LHCN-M2 (cell line): ENCODE data around the gene ADPRS. TPM values are rescaled to one million over a fixed set of nuclear protein-coding genes. Genes with fewer than 3 reads are reported as not detected.

Source experiments
- DNase-seq: peaks from one replicate; pipeline ENCODE4 v3.0.0-alpha.2; 2012; ENCODE audit warnings: low read depth
- total RNA-seq: library from RNA; depleted of rRNA; stranded (reverse); fragments of >200 nt; gene quantifications from 2 replicates; pipeline ENCODE4 v1.2.3, GENCODE V29; 2014

Gene ADPRS
- total RNA-seq, 1 experiment from 2014 or later = 41.2 TPM

DNA sequence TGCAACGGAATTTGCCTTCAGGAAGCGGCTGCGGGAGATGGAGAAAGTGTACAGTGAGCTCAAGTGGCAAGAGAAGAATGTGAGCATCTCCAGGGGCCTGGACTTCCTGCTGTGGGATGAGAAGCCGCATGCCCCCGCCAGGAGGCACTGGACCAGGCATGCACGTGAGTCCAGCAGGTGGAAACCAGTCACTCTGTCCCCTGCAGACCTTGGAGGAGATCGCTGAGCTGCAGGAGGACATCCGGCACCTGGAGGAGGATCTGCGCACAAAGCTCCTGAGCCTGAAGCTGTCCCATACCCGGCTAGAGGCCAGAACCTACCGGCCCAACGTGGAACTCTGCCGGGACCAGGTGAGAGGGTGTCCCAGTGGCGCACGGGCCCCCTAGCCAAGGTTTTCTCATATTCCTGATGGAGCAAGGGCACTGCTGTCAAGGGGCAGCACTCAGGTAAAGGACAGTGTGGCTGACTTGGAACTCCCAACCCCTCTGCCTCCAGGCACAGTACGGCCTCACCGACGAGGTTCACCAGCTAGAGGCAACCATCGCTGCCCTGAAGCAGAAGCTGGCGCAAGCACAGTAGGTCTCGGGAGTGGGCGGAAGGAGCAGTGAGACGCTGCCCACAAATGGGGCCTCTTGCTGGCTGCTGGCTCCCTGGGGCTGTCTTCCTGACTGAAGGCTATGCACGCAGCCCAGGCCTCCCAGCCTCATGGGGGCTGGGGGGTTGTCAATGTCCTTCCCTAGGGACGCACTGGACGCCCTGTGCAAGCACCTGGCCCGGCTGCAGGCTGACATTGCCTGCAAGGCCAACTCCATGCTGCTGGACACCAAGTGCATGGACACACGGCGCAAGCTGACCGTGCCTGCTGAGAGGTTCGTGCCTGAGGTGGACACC is 1.2 kb upstream of the ADPRS start:
- DNase-seq = no peak

GRCh38 chr1:36088265-36088576 is 471 bp upstream of the ADPRS start:
- no peak for DNase-seq

- DNase-seq = peak; percentile 42
Measured at GRCh38 chr1:36089393-36090121, 865 bp downstream of the ADPRS start.

- DNase-seq = no peak
Measured at GRCh38 chr1:36091141-36091540, 2.4 kb downstream of the ADPRS start.

GRCh38 chr1:36091698-36092097 is 3.0 kb downstream of the ADPRS start:
- DNase-seq = no peak

GRCh38 chr1:36092166-36092797 is 3.6 kb downstream of the ADPRS start:
- no peak for DNase-seq

DNA sequence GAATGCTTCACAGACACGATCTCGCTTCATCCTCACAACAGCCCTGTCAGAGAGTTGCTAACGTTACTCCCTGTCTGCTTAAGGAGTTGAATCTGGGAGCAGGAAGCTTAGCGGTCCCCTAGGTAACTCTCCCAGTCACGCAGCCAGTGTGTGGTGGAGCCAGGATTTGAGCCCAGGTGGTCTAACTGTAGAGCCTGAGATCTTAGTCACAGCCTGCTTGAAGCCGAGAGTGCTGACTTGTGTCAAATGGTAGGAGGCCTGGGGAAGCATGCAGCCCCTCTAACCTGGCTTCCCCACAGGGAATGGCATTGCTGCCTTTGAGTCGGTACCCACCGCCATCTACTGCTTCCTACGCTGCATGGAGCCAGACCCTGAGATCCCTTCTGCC is 4.1 kb downstream of the ADPRS start:
- DNase-seq = no peak

DNA sequence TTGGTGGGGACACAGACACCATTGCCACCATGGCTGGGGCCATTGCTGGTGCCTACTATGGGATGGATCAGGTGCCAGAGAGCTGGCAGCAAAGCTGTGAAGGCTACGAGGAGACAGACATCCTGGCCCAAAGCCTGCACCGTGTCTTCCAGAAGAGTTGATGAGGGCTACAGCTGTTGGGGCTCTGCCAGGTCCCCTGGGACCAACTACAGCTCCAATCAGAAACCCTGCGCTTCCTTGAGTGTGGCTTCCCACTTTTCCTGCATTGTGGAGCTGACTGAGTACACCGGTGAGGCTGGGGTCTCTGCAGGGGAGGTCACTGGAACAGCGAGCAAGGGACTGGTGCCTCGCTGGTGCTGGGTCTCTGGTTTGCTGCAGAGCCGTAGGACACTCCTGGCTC is 4.5 kb downstream of the ADPRS start:
- DNase-seq = no peak

GRCh38 chr1:36093929-36094328 is 5.2 kb downstream of the ADPRS start:
- DNase-seq = no peak

DNA sequence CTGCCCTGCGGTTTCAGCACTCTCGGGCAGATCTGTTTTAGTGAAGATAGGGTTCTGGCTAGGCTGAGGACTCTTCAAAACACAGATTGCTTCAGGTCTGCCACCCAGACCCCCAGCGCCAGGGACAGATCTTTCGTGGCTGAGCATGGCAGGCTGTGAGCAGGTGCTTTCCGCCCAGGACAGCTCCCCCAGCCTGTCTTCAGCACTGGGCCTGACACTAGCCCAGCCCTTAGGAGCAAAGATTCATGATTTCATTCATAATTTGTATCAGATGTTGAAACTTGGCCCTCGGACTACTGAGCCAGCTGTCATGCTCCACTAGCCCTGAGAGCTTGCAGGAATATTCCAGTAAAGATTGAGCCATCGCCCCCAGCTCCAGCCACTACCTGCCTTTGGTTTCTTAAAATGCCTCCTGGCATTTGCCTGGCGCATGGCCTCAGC is 5.9 kb downstream of the ADPRS start:
- DNase-seq = no peak

DNA sequence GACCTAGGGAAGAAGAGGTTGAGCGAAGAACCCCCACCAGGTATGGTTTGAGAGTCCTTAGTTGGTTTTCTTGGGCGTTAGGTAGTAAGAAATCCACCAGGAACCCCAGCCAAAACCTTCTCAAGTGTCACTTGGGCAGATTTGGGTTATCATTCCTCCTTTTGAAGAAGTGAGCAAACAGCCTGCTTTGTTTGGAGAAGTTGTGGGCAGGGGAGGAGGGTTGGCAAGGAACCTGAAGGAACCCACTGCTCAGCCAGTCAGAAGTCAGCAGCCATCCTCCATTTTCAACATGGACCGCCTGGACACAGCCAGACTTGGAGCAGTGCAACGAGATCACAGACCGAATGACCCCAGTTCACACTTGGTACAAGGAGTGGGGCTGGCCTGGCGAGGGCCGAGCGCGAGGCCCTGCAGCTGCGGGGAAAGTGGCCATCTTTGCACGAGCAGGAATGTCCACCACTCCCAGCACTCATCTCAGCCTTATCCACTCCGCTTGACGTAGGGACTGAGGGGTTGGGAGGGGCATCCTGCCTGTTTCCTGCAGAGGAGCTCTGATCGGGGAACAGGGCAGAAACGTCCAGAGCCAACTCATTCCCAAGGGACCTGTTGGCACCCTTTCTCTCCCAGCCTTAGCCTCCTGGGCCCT is 7.2 kb downstream of the ADPRS start:
- DNase-seq = no peak

- peak; percentile 30 for DNase-seq
Measured at GRCh38 chr1:36096500-36097432, 8.1 kb downstream of the ADPRS start.

DNA sequence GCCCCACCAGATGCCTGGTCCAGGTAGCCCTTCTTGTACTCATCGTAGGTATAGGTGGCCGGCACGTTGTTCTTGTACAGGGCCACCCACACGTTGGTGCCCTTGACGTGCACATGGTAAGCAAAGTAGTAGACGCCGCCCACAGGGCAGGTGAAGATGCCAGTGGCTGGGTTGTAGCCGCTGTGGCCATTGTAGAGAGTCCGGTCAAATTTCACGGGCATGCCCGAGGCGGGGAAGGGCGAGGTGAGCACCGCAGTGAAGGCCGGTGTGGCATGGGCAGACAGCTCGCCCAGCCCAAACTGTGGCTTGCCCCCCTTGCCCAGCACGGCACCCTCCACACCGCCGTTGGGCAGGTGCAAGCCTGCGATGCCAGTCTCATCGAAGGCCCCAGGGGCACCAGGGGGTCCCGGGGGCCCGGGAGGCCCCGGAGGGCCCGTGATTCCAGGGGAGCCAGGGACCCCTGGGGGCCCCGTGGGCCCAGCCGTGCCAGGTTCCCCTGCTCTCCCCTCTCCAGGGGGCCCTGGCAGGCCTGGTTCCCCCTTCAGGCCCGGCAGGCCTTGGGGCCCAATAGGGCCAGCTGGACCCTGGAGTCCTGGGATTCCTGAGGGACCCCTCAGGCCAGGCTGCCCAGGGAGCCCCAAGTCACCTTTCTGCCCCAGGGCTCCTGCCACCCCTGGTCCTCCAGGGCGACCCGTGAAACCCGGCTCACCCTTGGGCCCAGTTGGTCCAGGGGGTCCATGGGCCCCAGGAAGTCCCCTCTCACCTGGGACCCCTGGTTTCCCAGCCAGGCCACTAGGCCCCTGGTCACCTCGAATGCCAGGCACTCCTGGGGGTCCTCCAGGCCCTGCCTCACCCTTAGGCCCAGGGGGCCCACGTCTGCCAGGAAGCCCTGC is 9.2 kb downstream of the ADPRS start:
- DNase-seq = no peak

- DNase-seq = no peak
Measured at GRCh38 chr1:36098650-36099365, 10.1 kb downstream of the ADPRS start.

DNA sequence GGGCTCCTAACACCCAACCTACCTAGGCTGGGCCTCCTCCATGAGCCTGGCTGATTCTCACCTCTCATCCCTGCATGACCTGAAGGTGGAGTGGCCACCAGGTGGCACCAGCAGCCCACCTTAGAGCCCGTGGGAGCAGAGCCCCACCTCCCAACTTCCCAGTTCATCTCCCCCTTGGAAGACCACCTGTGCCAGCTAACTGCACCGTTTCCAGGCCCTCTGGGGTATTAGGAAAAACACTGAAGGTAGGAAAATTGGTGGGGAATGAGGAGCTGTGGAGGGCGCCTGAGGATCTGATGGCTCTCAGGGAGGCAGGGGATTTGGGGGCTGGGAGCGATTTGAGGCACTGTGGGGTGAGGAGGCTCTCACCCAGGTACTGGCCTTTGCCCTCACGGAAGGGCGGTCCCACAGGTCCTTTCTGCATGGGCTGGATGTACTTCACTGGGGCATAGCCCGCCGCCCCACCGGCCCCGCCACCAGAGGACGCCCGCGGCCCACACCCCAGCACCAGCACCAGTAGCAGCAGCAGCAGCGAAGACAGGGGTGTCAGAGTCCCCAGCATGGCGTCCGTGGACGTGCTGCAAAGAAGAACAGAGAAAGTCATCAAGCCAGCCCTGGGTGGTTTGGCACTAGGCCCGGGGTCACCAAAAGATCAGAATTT is 11.1 kb downstream of the ADPRS start:
- peak; percentile 50 for DNase-seq

DNA sequence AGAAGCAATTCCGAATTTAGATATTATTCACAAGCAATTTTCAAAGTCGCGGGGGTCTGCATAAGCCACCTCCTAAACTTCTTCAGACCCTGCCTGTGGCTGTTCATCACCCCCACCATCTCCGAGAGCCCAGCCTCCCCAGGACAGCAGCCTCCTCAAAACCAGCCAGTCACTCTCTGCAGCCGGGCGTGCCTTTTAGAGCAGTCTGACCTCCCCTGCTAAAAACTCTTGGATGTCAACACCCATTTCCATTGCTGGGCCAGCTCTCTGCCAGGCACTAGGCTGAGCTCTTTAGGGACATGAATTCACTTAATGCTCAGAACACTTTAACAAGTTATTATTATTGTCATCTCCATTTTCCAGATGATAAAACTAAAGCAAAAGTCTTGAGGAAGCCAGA is 11.7 kb downstream of the ADPRS start:
- DNase-seq = no peak

GRCh38 chr1:36101546-36101945 is 12.9 kb downstream of the ADPRS start:
- DNase-seq = no peak

- no peak for DNase-seq
Measured at GRCh38 chr1:36106269-36106668, 17.6 kb downstream of the ADPRS start.

GRCh38 chr1:36107394-36107793 is 18.7 kb downstream of the ADPRS start:
- no peak for DNase-seq
